Measurements from ENCODE around the gene BMERB1.

BMERB1 gene

GRCh38 chr16:15526097-15526496 is 91.7 kb downstream of the BMERB1 start:
- H3K4me3 ChIP-seq (ENCODE audit: low read length in 2 of 2) = no peak overlapping the region
- H3K27me3 ChIP-seq (ENCODE audit: control insufficient read depth in 3 of 3, insufficient read depth in 3 of 3, low read depth in 1 of 3, low read length in 3 of 3) = no peaks in the 10 kb centered on the region
- H3K18ac ChIP-seq (ENCODE audit: low read length) = no peak overlapping the region
- no peak overlapping the region for H2BK120ac ChIP-seq (ENCODE audit: low read depth, low read length)
- no peaks in the 10 kb centered on the region for H3K9me3 ChIP-seq (replicated peaks in 1 of 2; ENCODE audit: control insufficient read depth in 2 of 2, insufficient read depth in 1 of 2, low read depth in 1 of 2, low read length in 2 of 2)
- H2BK15ac ChIP-seq (ENCODE audit: low read length) = no peak overlapping the region
- H3K79me1 ChIP-seq (ENCODE audit: low read depth, low read length) = peaks cover 5% of the 10 kb centered on the region
- H3K4ac ChIP-seq (ENCODE audit: low read length) = no peak overlapping the region
- H3K14ac ChIP-seq (ENCODE audit: low read length) = no peak overlapping the region
- DNase-seq (ENCODE audit: low spot score) = no peak
- no peak overlapping the region for H4K91ac ChIP-seq (ENCODE audit: low read depth, low read length, poor library complexity)
- no peak overlapping the region for H2BK12ac ChIP-seq (ENCODE audit: low read length)
- WGBS, 2 donors (ENCODE audit: extremely low coverage in 2 of 2, insufficient read length in 2 of 2, insufficient replicate concordance in 1 of 2) = no CpG with 5 or more reads among the region's 7 CpGs
- H2AK5ac ChIP-seq (ENCODE audit: low read depth, low read length) = no peak overlapping the region
- H2BK5ac ChIP-seq (ENCODE audit: low read length) = no peak overlapping the region
- H3K27ac ChIP-seq (replicated peaks; ENCODE audit: low read length) = no peak overlapping the region
- H3K9ac ChIP-seq (ENCODE audit: low read depth, low read length, poor library complexity) = no peak overlapping the region
- H3K4me2 ChIP-seq (ENCODE audit: insufficient read depth, low read length, poor library complexity, severe bottlenecking) = no peak overlapping the region
- H4K8ac ChIP-seq (ENCODE audit: low read depth, low read length) = no peak overlapping the region
- H3K36me3 ChIP-seq (replicated peaks in 1 of 2; ENCODE audit: control insufficient read depth in 2 of 2, insufficient read depth in 2 of 2, low read length in 2 of 2) = peaks cover 0 to 3% of the 10 kb centered on the region in 2 donors
- H3K4me1 ChIP-seq (ENCODE audit: control insufficient read depth in 2 of 2, insufficient read depth in 1 of 2, low read depth in 1 of 2, low read length in 2 of 2) = no peaks in the 10 kb centered on the region
- no peak overlapping the region for H2AFZ ChIP-seq (ENCODE audit: low read length)
- H3K23ac ChIP-seq (ENCODE audit: low read depth, low read length, poor library complexity) = no peak overlapping the region

GRCh38 chr16:15526731-15527130 is 92.3 kb downstream of the BMERB1 start:
- Histone ChIP-seq H3K14ac (ENCODE audit: low read length) (no peak overlapping the region), H3K23ac (ENCODE audit: low read depth, low read length, poor library complexity) (no peak overlapping the region), H3K4ac (ENCODE audit: low read length) (no peak overlapping the region), H4K8ac (ENCODE audit: low read depth, low read length) (no peak overlapping the region), H2AK5ac (ENCODE audit: low read depth, low read length) (no peak overlapping the region), H3K27ac (replicated peaks; ENCODE audit: low read length) (no peak overlapping the region), H2BK120ac (ENCODE audit: low read depth, low read length) (no peak overlapping the region), H3K9me3 (replicated peaks in 1 of 2; ENCODE audit: control insufficient read depth in 2 of 2, insufficient read depth in 1 of 2, low read depth in 1 of 2, low read length in 2 of 2) (no peaks in the 10 kb centered on the region), H3K4me3 (ENCODE audit: low read length in 2 of 2) (no peak overlapping the region), H3K27me3 (ENCODE audit: control insufficient read depth in 3 of 3, insufficient read depth in 3 of 3, low read depth in 1 of 3, low read length in 3 of 3) (no peaks in the 10 kb centered on the region), H3K79me1 (ENCODE audit: low read depth, low read length) (peaks cover 5% of the 10 kb centered on the region), H3K4me2 (ENCODE audit: insufficient read depth, low read length, poor library complexity, severe bottlenecking) (no peak overlapping the region), H2AFZ (ENCODE audit: low read length) (no peak overlapping the region), H2BK5ac (ENCODE audit: low read length) (no peak overlapping the region), H3K18ac (ENCODE audit: low read length) (no peak overlapping the region), H3K36me3 (replicated peaks in 1 of 2; ENCODE audit: control insufficient read depth in 2 of 2, insufficient read depth in 2 of 2, low read length in 2 of 2) (peaks cover 0 to 3% of the 10 kb centered on the region in 2 donors), H2BK12ac (ENCODE audit: low read length) (no peak overlapping the region), H4K91ac (ENCODE audit: low read depth, low read length, poor library complexity) (no peak overlapping the region), H3K4me1 (ENCODE audit: control insufficient read depth in 2 of 2, insufficient read depth in 1 of 2, low read depth in 1 of 2, low read length in 2 of 2) (no peaks in the 10 kb centered on the region), H3K9ac (ENCODE audit: low read depth, low read length, poor library complexity) (no peak overlapping the region), H2BK15ac (ENCODE audit: low read length) (no peak overlapping the region)
- no peak for DNase-seq (ENCODE audit: low spot score)
- WGBS, 2 donors (ENCODE audit: extremely low coverage in 2 of 2, insufficient read length in 2 of 2, insufficient replicate concordance in 1 of 2) = no CpG with 5 or more reads among the region's 2 CpGs

- no peak overlapping the region for H2BK15ac ChIP-seq (ENCODE audit: low read length)
- no peak for DNase-seq (ENCODE audit: low spot score)
- no CpG with 5 or more reads among the region's 5 CpGs for WGBS, 2 donors (ENCODE audit: extremely low coverage in 2 of 2, insufficient read length in 2 of 2, insufficient replicate concordance in 1 of 2)
- no peak overlapping the region for H2BK12ac ChIP-seq (ENCODE audit: low read length)
- H4K8ac ChIP-seq (ENCODE audit: low read depth, low read length) = no peak overlapping the region
- no peak overlapping the region for H3K9ac ChIP-seq (ENCODE audit: low read depth, low read length, poor library complexity)
- no peak overlapping the region for H4K91ac ChIP-seq (ENCODE audit: low read depth, low read length, poor library complexity)
- no peak overlapping the region for H3K23ac ChIP-seq (ENCODE audit: low read depth, low read length, poor library complexity)
- H3K36me3 ChIP-seq (replicated peaks in 1 of 2; ENCODE audit: control insufficient read depth in 2 of 2, insufficient read depth in 2 of 2, low read length in 2 of 2) = peaks cover 3% of the 10 kb centered on the region in 2 donors
- H3K18ac ChIP-seq (ENCODE audit: low read length) = no peak overlapping the region
- H2AK5ac ChIP-seq (ENCODE audit: low read depth, low read length) = no peak overlapping the region
- no peak overlapping the region for H3K27ac ChIP-seq (replicated peaks; ENCODE audit: low read length)
- H2AFZ ChIP-seq (ENCODE audit: low read length) = no peak overlapping the region
- no peak overlapping the region for H2BK120ac ChIP-seq (ENCODE audit: low read depth, low read length)
- no peaks in the 10 kb centered on the region for H3K27me3 ChIP-seq (ENCODE audit: control insufficient read depth in 3 of 3, insufficient read depth in 3 of 3, low read depth in 1 of 3, low read length in 3 of 3)
- peaks cover 3 to 7% of the 10 kb centered on the region in 2 donors for H3K4me1 ChIP-seq (ENCODE audit: control insufficient read depth in 2 of 2, insufficient read depth in 1 of 2, low read depth in 1 of 2, low read length in 2 of 2)
- H2BK5ac ChIP-seq (ENCODE audit: low read length) = no peak overlapping the region
- no peak overlapping the region for H3K4me2 ChIP-seq (ENCODE audit: insufficient read depth, low read length, poor library complexity, severe bottlenecking)
- H3K4me3 ChIP-seq (ENCODE audit: low read length in 2 of 2) = no peak overlapping the region
- H3K4ac ChIP-seq (ENCODE audit: low read length) = no peak overlapping the region
- peaks cover 5% of the 10 kb centered on the region for H3K79me1 ChIP-seq (ENCODE audit: low read depth, low read length)
- no peaks in the 10 kb centered on the region for H3K9me3 ChIP-seq (replicated peaks in 1 of 2; ENCODE audit: control insufficient read depth in 2 of 2, insufficient read depth in 1 of 2, low read depth in 1 of 2, low read length in 2 of 2)
- H3K14ac ChIP-seq (ENCODE audit: low read length) = no peak overlapping the region
These were observed 95.3 kb downstream of the BMERB1 start for GRCh38 chr16:15529673-15530072.

- Histone ChIP-seq H3K27me3 (ENCODE audit: control insufficient read depth in 3 of 3, insufficient read depth in 3 of 3, low read depth in 1 of 3, low read length in 3 of 3) (no peaks in the 10 kb centered on the region), H3K4me2 (ENCODE audit: insufficient read depth, low read length, poor library complexity, severe bottlenecking) (no peak overlapping the region), H3K4me1 (ENCODE audit: control insufficient read depth in 2 of 2, insufficient read depth in 1 of 2, low read depth in 1 of 2, low read length in 2 of 2) (peaks cover 3 to 7% of the 10 kb centered on the region in 2 donors), H3K79me1 (ENCODE audit: low read depth, low read length) (peaks cover 5% of the 10 kb centered on the region), H3K23ac (ENCODE audit: low read depth, low read length, poor library complexity) (no peak overlapping the region), H2BK15ac (ENCODE audit: low read length) (no peak overlapping the region), H3K36me3 (replicated peaks in 1 of 2; ENCODE audit: control insufficient read depth in 2 of 2, insufficient read depth in 2 of 2, low read length in 2 of 2) (peaks cover 3% of the 10 kb centered on the region in 2 donors), H2AFZ (ENCODE audit: low read length) (no peak overlapping the region), H4K91ac (ENCODE audit: low read depth, low read length, poor library complexity) (no peak overlapping the region), H3K4me3 (ENCODE audit: low read length in 2 of 2) (no peak overlapping the region), H2BK120ac (ENCODE audit: low read depth, low read length) (no peak overlapping the region), H3K27ac (replicated peaks; ENCODE audit: low read length) (no peak overlapping the region), H3K18ac (ENCODE audit: low read length) (no peak overlapping the region), H3K4ac (ENCODE audit: low read length) (no peak overlapping the region), H2BK5ac (ENCODE audit: low read length) (no peak overlapping the region), H4K8ac (ENCODE audit: low read depth, low read length) (no peak overlapping the region), H3K9me3 (replicated peaks in 1 of 2; ENCODE audit: control insufficient read depth in 2 of 2, insufficient read depth in 1 of 2, low read depth in 1 of 2, low read length in 2 of 2) (no peaks in the 10 kb centered on the region), H2BK12ac (ENCODE audit: low read length) (no peak overlapping the region), H3K9ac (ENCODE audit: low read depth, low read length, poor library complexity) (no peak overlapping the region), H3K14ac (ENCODE audit: low read length) (no peak overlapping the region), H2AK5ac (ENCODE audit: low read depth, low read length) (no peak overlapping the region)
- WGBS, 2 donors (ENCODE audit: extremely low coverage in 2 of 2, insufficient read length in 2 of 2, insufficient replicate concordance in 1 of 2) = no CpG with 5 or more reads among the region's 5 CpGs
- no peak for DNase-seq (ENCODE audit: low spot score)
These were observed 95.7 kb downstream of the BMERB1 start for GRCh38 chr16:15530085-15530484.

Measured in neuronal stem cell (in vitro differentiated cells).